Psoas muscle (tissue), 8 donors: ENCODE results near the gene PWWP2B. TPM values are rescaled to one million over a fixed set of nuclear protein-coding genes. Genes with fewer than 3 reads are reported as not detected.

Experiments used
- ATAC-seq, 4 donors: fragments of 200-7000 bp; cut with Tn5 transposase; one replicate each; pipeline ENCODE4 v1.9.1; 2020; ENCODE audit warnings: moderate library complexity in 3 of 4, mild to moderate bottlenecking in 2 of 4
- DNase-seq, 2 donors: peaks; one replicate each; pipeline ENCODE4 v3.0.0-alpha.2; 2020
- H3K27ac ChIP-seq: fragments of 200-600 bp; one replicate; pipeline ENCODE4 v1.8.0; 2022
- H3K27me3 ChIP-seq, 3 donors: fragments of 200-600 bp in 1 of 3; one replicate each; pipeline versions ENCODE4 v1.6.1 to v1.8.0; 2013 to 2022; ENCODE audit warnings: low read length in 2 of 3, mild to moderate bottlenecking in 2 of 3, moderate library complexity in 1 of 3; ENCODE audit not compliant: insufficient read depth in 3 of 3
- H3K36me3 ChIP-seq, 2 donors: fragments of 200-600 bp in 1 of 2; one replicate each; pipeline versions ENCODE4 v1.6.1 to v1.8.0; 2013 to 2022; ENCODE audit warnings: low read depth in 1 of 2, mild to moderate bottlenecking in 1 of 2, moderate library complexity in 1 of 2; ENCODE audit not compliant: insufficient read depth in 1 of 2
- H3K4me1 ChIP-seq: fragments of 200-600 bp; one replicate; pipeline ENCODE4 v1.8.0; 2022
- H3K4me3 ChIP-seq: fragments of 200-600 bp; one replicate; pipeline ENCODE4 v1.8.0; 2022; ENCODE audit warnings: mild to moderate bottlenecking
- H3K9me3 ChIP-seq: fragments of 200-600 bp; one replicate; pipeline ENCODE4 v1.8.0; 2022
- CTCF ChIP-seq: fragments of 200-600 bp; IDR thresholded peaks from one replicate; pipeline ENCODE4 v1.8.0; 2022; ENCODE audit warnings: antibody characterized with exemption
- WGBS, 3 donors: extraction: QIAGEN DNeasy Blood & Tissue Kit; methylation state at CpG; one replicate each; pipeline versions ENCODE4 v1.1.6 to v1.1.7; 2013; 5-methylcytosine and 5-hydroxymethylcytosine counted together
- intact Hi-C, 2 donors: fragments of 100-400 bp; cut with DNase I; formaldehyde crosslinking; loops; one replicate each; pipeline versions ENCODE4 v1.11.0 to v1.14.2; 2022
- polyA plus RNA-seq, 3 donors: library from polyadenylated mRNA; stranded (reverse); fragments of 200-250 nt; gene quantifications; one replicate each; pipeline ENCODE4 v1.2.3, GENCODE V29; 2013
- total RNA-seq, 4 donors: library from RNA; stranded (reverse); fragmentation: NEBNext Ultra II Directional in 2 of 4; extraction: Animal tissue kit (Norgen Biotek cat#: 25700) in 2 of 4; gene quantifications; one replicate each; pipeline versions ENCODE4 v1.2.1 to v1.2.4, GENCODE V29; 2021 to 2023
- donor health status: healthy with polysubstance abuse.
- donor health status: DM: no; HTN: no; CAD: no; lungs with moderate emphysema.
- donor health status: Bipolar disorder and iron deficiency.
- donor health status: healthy.
- donor health status: DM: yes; HTN: yes; CAD: no.
- donor health status: DM: no; HTN: no; CAD: no.
- donor health status: DM: no; HTN: no; CAD: no.
- donor health status: DM: yes; HTN: yes; CAD: no.

Gene PWWP2B
- total and polyA plus RNA-seq, 7 donors, result 14.5 to 35.2 (median 22.2) TPM

GRCh38 chr10:132455986-132456847, 59.2 kb downstream of the PWWP2B start:
- 84 to 89% (median 88%) methylated on average over 15 to 17 of the region's 17 CpGs for whole genome bisulfite sequencing, 3 donors
- H3K27ac ChIP-seq, result no peak overlapping the region
- DNase-seq (peak in 1 of 2 donors; percentile 43), ATAC-seq (no peak)
- H3K4me3 ChIP-seq, result no peak overlapping the region
- TF ChIP-seq CTCF, result no peak
- H3K9me3 ChIP-seq, result no peaks in the 10 kb centered on the region
- peaks cover 0 to 4% (median 0%) of the 10 kb centered on the region in 3 donors for H3K27me3 ChIP-seq
- H3K36me3 ChIP-seq, result no peaks in the 10 kb centered on the region
- intact Hi-C loops, result loop anchor here in 1 of 2 donors (5.0 kb wide), 1 partner anchor 121 kb away; no protein-coding TSS in a partner anchor
- H3K4me1 ChIP-seq, result peaks cover 5% of the 10 kb centered on the region

- DNase-seq (peak in 1 of 2 donors; percentile 35), ATAC-seq (no peak)
- Histone ChIP-seq H3K27me3 (peaks cover 0 to 4% (median 0%) of the 10 kb centered on the region in 3 donors), H3K36me3 (no peaks in the 10 kb centered on the region), H3K9me3 (no peaks in the 10 kb centered on the region), H3K4me1 (peaks cover 8% of the 10 kb centered on the region), H3K4me3 (no peak overlapping the region), H3K27ac (no peak overlapping the region)
- intact Hi-C loops, result loop anchor here in 1 of 2 donors (5.0 kb wide), 1 partner anchor 120 kb away; no protein-coding TSS in a partner anchor
- TF ChIP-seq CTCF, result no peak
- WGBS, 3 donors, result 80 to 88% (median 85%) methylated on average over 9 of the region's 9 CpGs
These were observed 59.9 kb downstream of the PWWP2B start for GRCh38 chr10:132456881-132457280.

GRCh38 chr10:132457328-132458070, 60.5 kb downstream of the PWWP2B start:
- intact Hi-C loops, result loop anchor here (1.0 to 5.0 kb wide), 4 partner anchors 120 to 180 kb away; no protein-coding TSS in a partner anchor
- DNase-seq (peak; percentile 16 to 45), ATAC-seq (no peak)
- no peak overlapping the region for H3K27ac ChIP-seq
- H3K4me3 ChIP-seq, result no peak overlapping the region
- no peaks in the 10 kb centered on the region for H3K9me3 ChIP-seq
- peaks cover 0 to 4% (median 0%) of the 10 kb centered on the region in 3 donors for H3K27me3 ChIP-seq
- H3K4me1 ChIP-seq, result peaks cover 9% of the 10 kb centered on the region
- WGBS, 3 donors, result 53 to 58% (median 57%) methylated on average over 23 to 24 of the region's 24 CpGs
- no peak for TF ChIP-seq CTCF
- no peaks in the 10 kb centered on the region for H3K36me3 ChIP-seq

- Histone ChIP-seq H3K4me3 (no peak overlapping the region), H3K27me3 (peaks cover 0 to 4% (median 0%) of the 10 kb centered on the region in 3 donors), H3K36me3 (no peaks in the 10 kb centered on the region), H3K4me1 (peaks cover 4% of the 10 kb centered on the region), H3K9me3 (no peaks in the 10 kb centered on the region), H3K27ac (no peak overlapping the region)
- intact Hi-C loops, result loop anchor here (1.0 to 5.0 kb wide), 4 partner anchors 119 to 179 kb away; no protein-coding TSS in a partner anchor
- peak in 1 of 2 donors; percentile 49 for DNase-seq
- TF ChIP-seq CTCF, result no peak
- WGBS, 3 donors, result 49 to 56% (median 52%) methylated on average over 15 to 19 of the region's 19 CpGs
- peak in 1 of 4 donors; percentile 3 for ATAC-seq
These were observed 61.1 kb downstream of the PWWP2B start for GRCh38 chr10:132458071-132458585.
